Gastroesophageal sphincter (tissue), 4 donors: ENCODE results near the gene IKBKE. TPM values are rescaled to one million over a fixed set of nuclear protein-coding genes. Genes with fewer than 3 reads are reported as not detected.
A peak's percentile ranks its signal among the peaks of the same experiment; 100 is the strongest.

Experiments used
- ATAC-seq: fragments of 150-250 bp; one replicate; pipeline ENCODE4 v1.9.1; 2016; ENCODE audit warnings: mild to moderate bottlenecking, moderate library complexity
- H3K27ac ChIP-seq, 4 donors: fragments of 200-600 bp; sonication (generic) in 3 of 4; 1 replicate in 3 of 4; 2 replicates in 1 of 4; pipeline ENCODE4 v1.5.1; 2016 to 2019
- H3K27me3 ChIP-seq: fragments of 200-600 bp; sonication (generic); one replicate; pipeline ENCODE4 v1.5.1; 2019
- H3K36me3 ChIP-seq, 2 donors: fragments of 200-600 bp; sonication (generic); one replicate each; pipeline ENCODE4 v1.5.1; 2019; ENCODE audit warnings: control low read depth in 1 of 2
- H3K4me1 ChIP-seq, 3 donors: fragments of 200-600 bp; sonication (generic); 1 replicate in 2 of 3; 2 replicates in 1 of 3; pipeline ENCODE4 v1.5.1; 2016 to 2019; ENCODE audit warnings: control low read depth in 2 of 3
- H3K4me3 ChIP-seq, 2 donors: fragments of 200-600 bp; sonication (generic); one replicate each; pipeline ENCODE4 v1.5.1; 2019; ENCODE audit warnings: mild to moderate bottlenecking in 1 of 2, moderate library complexity in 1 of 2
- H3K9me3 ChIP-seq, 3 donors: fragments of 200-600 bp; sonication (generic); one replicate each; pipeline ENCODE4 v1.5.1; 2017 to 2019; ENCODE audit warnings: control low read depth in 2 of 3
- CTCF ChIP-seq, 4 experiments: fragments of 200-600 bp in 2 of 4; fragments of 450-650 bp in 2 of 4; sonication (generic) in 1 of 4; IDR thresholded peaks; one replicate each; pipeline ENCODE4 v1.5.1; 2017 to 2019; ENCODE audit warnings: antibody characterized with exemption in 4 of 4, mild to moderate bottlenecking in 2 of 4, moderate library complexity in 2 of 4
- EP300 ChIP-seq: sonication (generic); formaldehyde crosslinking; IDR thresholded peaks from one replicate; pipeline ENCODE4 v1.6.1; 2017; ENCODE audit warnings: antibody characterized with exemption, mild to moderate bottlenecking
- POLR2A ChIP-seq, 2 donors: fragments of 450-650 bp; IDR thresholded peaks; one replicate each; pipeline ENCODE4 v1.6.1; 2017; ENCODE audit warnings: antibody characterized with exemption in 2 of 2, mild to moderate bottlenecking in 2 of 2, moderate library complexity in 1 of 2
- POLR2AphosphoS5 ChIP-seq: sonication (generic); formaldehyde crosslinking; IDR thresholded peaks from one replicate; pipeline ENCODE4 v1.6.1; 2017; ENCODE audit warnings: antibody characterized with exemption
- WGBS, 2 donors: methylation state at CpG; one replicate each; pipeline ENCODE4 v1.1.5; 2018; ENCODE audit warnings: low coverage in 1 of 2; 5-methylcytosine and 5-hydroxymethylcytosine counted together
- total RNA-seq, 4 donors: library from RNA; depleted of rRNA; stranded (reverse); fragments of >200 nt; gene quantifications; one replicate each; pipeline ENCODE4 v1.1.0, GENCODE V29; 2016

The IKBKE gene
- total RNA-seq, 4 donors from 2014 or later, result 2.2 to 3.9 (median 2.7) TPM

DNA sequence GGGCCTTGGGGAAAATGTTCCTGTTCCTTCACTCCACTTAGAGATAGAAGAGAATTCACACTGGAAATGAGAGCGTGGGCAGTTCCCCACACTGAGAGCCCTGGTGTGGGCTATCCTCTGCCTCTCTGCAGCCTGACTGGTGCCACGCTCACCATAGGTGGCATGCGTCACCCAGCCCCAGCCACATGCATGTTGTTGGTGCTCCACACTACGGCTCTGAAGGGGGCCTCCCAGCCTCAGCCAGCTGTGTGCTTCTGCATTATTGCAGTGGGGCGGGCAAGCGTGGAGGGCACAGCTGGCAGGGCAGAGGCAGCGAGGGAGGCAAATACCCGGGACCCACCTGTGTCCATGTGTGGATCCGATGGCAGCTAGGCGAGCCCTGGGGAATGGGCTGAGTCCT, 22.3 kb downstream of the IKBKE start:
- Histone ChIP-seq H3K36me3 (peaks cover 0 to 7% of the 10 kb centered on the region in 2 donors), H3K4me1 (peaks cover 0 to 37% (median 14%) of the 10 kb centered on the region in 3 donors), H3K27me3 (no peaks in the 10 kb centered on the region), H3K4me3 (no peak overlapping the region), H3K27ac (no peak overlapping the region), H3K9me3 (no peaks in the 10 kb centered on the region)
- ATAC-seq, result no peak
- WGBS, 2 donors, result 80% methylated on average over 1 of the region's 10 CpGs; no CpG with 5 or more reads in 1 of the 2 donors
- TF ChIP-seq POLR2A (IDR thresholded peaks at IDR 0.05) (no peak), CTCF (IDR thresholded peaks at IDR 0.05) (no peak), EP300 (no peak), POLR2AphosphoS5 (no peak)

- H3K27ac ChIP-seq, result no peak overlapping the region
Observed at GRCh38 chr1:206493279-206493678, 23.0 kb downstream of the IKBKE start.

DNA sequence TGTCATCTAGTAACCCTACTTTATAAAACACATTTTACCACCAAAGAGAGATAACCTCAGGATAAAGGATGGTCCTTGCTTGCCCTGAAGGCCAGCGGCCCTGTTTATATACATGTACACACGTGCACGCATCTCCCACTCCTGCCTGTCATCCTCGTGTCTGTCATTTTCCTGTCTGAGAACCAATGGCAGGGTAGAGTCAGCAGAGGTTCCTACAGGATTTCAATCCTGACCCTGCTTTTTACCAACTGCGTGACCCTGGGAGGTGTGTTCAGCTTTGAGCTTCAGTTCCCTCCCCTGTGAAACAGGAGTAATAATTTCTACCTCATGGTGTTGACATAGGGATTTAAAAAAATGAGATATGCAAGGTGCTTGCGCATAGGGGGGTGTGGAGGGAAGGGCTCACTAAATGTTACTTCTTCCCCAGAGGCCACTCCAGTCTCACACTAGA, 24.8 kb downstream of the IKBKE start:
- no peak for ATAC-seq
- WGBS, 2 donors, result 70 to 82% methylated on average over 5 of the region's 6 CpGs
- peaks cover 0 to 32% (median 14%) of the 10 kb centered on the region in 3 donors for H3K4me1 ChIP-seq

More at GRCh38 chr1:206493279-206493678, 23.0 kb downstream of the IKBKE start:
- peaks cover 0 to 36% (median 14%) of the 10 kb centered on the region in 3 donors for H3K4me1 ChIP-seq
- H3K27me3 ChIP-seq, result no peaks in the 10 kb centered on the region
- 82 to 100% methylated on average over 1 to 4 of the region's 9 CpGs for WGBS, 2 donors
- H3K9me3 ChIP-seq, result no peaks in the 10 kb centered on the region
- H3K4me3 ChIP-seq, result no peak overlapping the region
- TF ChIP-seq CTCF (IDR thresholded peaks at IDR 0.05), result no peak
- TF ChIP-seq POLR2A (IDR thresholded peaks at IDR 0.05), result no peak
- no peak for TF ChIP-seq POLR2AphosphoS5
- TF ChIP-seq EP300, result no peak
- ATAC-seq, result no peak
- peaks cover 0 to 7% of the 10 kb centered on the region in 2 donors for H3K36me3 ChIP-seq

DNA sequence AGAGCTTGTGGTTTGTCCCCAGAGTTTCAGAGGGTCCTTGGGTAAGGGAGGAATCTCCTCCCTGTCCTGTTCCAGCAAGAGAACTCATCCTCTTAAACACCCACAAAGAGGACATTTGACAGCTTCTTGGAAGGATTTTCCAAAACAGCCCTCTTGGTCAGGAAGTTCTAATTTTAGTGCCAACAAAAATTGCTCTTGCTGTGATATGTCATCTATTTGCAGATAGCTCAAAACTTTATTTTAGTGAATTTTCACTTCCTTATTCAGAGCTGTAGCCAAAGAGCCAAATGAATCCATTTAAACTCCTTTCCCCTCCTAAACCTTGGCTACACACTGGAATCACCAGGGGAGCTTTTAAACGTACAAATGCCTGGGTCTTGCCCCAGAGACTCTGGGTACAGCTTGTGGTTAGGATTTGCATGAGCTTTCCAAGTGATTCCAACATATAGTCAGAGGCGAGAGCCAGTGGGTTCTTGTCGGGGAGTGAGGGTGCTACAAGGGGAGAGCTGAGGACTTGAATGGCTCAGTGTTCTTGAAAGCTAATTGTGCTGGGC, 25.3 kb downstream of the IKBKE start:
- H3K9me3 ChIP-seq, result no peaks in the 10 kb centered on the region
- TF ChIP-seq POLR2AphosphoS5, result peak; percentile 25
- no peak for TF ChIP-seq CTCF (IDR thresholded peaks at IDR 0.05)
- ATAC-seq, result no peak
- H3K4me3 ChIP-seq, result no peak overlapping the region
- no peaks in the 10 kb centered on the region for H3K27me3 ChIP-seq
- H3K4me1 ChIP-seq, result peaks cover 0 to 27% (median 14%) of the 10 kb centered on the region in 3 donors
- peak overlapping the region in 3 of 4 donors; percentile 15 to 43 (median 41) for H3K27ac ChIP-seq
- H3K36me3 ChIP-seq, result peaks cover 0 to 7% of the 10 kb centered on the region in 2 donors
- WGBS, 2 donors, result 0 to 53% methylated on average over 1 to 3 of the region's 3 CpGs

More for the DNA sequence above, 24.8 kb downstream of the IKBKE start:
- TF ChIP-seq EP300, result no peak
- no peak for TF ChIP-seq POLR2AphosphoS5
- TF ChIP-seq CTCF (IDR thresholded peaks at IDR 0.05), result no peak
- TF ChIP-seq POLR2A (IDR thresholded peaks at IDR 0.05), result no peak
- no peaks in the 10 kb centered on the region for H3K27me3 ChIP-seq
- peaks cover 0 to 7% of the 10 kb centered on the region in 2 donors for H3K36me3 ChIP-seq
- no peak overlapping the region for H3K4me3 ChIP-seq
- H3K9me3 ChIP-seq, result no peaks in the 10 kb centered on the region
- peak overlapping the region in 2 of 4 donors; percentile 15 to 41 for H3K27ac ChIP-seq
